Femur (tissue), 1 donor: ENCODE results near the gene POLD2.
"Not testable (repeated sequence)": the region's sequence is repeated elsewhere in the genome, so short reads cannot be mapped to it uniquely, and the experiment has no call there.

Experiments used
- DNase-seq: peaks from one replicate; pipeline ENCODE4 v3.0.0-alpha.2; 2017

POLD2 gene

DNA sequence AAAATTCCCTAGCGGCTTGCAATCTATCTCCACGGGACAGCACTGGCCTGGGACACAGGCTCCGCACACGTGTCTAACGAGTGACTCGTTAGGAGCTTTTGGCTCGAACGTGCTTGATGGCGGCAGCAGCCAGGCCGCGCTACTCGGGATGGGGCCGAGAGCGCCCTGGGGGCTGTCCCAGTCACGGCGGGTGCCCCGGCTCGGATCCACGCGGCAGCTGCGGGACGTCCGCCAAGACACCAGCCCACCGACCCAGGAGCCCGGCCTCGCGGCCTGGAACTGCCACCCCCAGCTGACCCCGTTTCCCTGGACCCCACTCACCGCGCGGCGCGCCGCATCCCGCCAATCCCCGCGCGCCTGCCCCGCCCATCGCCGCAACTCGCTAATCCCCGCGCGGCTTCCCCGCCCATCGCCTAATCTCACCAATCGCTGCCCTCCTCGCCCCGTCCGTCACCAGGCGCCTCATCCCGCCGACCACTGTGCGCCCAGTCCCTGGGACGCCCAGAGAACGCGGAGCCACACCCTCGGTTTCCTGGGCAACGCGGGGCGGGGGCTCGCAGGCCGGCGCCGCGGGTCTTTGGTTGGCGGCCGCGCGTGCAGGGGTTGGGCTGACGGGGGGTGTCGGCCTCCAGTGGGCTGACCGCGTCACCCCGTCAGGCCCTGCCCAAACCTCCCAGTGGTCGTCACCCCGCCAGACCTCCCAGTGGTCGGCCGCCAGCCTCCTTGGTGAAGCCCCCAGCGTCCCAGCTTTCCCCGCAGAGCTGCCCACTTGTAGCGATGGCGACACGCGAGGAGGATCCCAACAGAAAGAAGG is at the start of gene POLD2:
TSS of gene POLD2 (minus strand) at position 359 of the 814 bp plus-strand sequence. CDS start 1,495 bp downstream, outside the sequence.
- peak; percentile 99 for DNase-seq

GRCh38 chr7:44172803-44173424 is 49.6 kb upstream of the POLD2 start:
- no peak for DNase-seq

- DNase-seq, result no peak
Measured at GRCh38 chr7:44172352-44172751, 49.0 kb upstream of the POLD2 start.

GRCh38 chr7:44171901-44172300 is 48.6 kb upstream of the POLD2 start:
- DNase-seq, result not testable (repeated sequence)

- no peak for DNase-seq
Measured at GRCh38 chr7:44167920-44168319, 44.6 kb upstream of the POLD2 start.

GRCh38 chr7:44163591-44163990 is 40.2 kb upstream of the POLD2 start:
- no peak for DNase-seq

- DNase-seq, result no peak
Measured at GRCh38 chr7:44162785-44163395, 39.5 kb upstream of the POLD2 start.

- no peak for DNase-seq
Measured at GRCh38 chr7:44162179-44162578, 38.8 kb upstream of the POLD2 start.

- no peak for DNase-seq
Measured at GRCh38 chr7:44161371-44161770, 38.0 kb upstream of the POLD2 start.

DNA sequence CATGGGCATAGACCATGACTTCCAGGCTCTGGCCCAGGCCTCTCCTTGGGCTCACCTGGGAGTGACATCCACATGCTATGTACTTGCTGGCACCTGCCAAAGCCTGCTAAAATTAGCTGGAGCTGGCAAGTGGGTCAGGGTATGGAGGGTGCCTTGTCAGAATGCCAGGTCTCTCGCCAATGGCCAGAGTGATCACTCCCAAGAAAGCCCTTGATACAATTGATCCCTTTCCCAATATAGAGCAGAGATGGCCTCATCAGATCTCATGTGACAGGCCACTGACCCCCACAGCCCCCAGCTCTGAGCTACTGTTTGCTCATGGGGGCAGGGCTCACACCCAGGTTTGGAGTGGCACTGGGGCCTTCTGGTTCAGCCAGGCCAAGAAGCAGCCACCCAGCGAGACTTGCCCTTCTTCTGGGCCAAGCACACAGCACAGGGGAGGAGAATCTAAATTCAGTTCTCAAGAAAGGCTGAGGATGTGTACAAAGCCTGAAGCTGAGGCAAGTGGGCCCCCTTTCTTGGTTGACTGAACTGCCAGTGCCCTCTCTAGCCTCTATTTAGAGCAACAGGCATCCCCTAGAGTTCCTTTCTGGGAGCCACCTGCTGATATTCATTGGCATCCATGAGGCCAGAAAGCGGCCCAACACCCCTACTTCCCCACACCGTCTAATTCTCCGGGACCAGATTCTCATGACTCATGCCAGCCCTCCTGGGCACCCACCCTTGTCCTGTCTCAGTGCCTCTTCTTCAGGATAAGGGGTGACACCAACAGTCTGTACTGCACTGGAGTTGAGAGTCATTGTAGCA is 36.7 kb upstream of the POLD2 start:
- DNase-seq, result no peak

DNA sequence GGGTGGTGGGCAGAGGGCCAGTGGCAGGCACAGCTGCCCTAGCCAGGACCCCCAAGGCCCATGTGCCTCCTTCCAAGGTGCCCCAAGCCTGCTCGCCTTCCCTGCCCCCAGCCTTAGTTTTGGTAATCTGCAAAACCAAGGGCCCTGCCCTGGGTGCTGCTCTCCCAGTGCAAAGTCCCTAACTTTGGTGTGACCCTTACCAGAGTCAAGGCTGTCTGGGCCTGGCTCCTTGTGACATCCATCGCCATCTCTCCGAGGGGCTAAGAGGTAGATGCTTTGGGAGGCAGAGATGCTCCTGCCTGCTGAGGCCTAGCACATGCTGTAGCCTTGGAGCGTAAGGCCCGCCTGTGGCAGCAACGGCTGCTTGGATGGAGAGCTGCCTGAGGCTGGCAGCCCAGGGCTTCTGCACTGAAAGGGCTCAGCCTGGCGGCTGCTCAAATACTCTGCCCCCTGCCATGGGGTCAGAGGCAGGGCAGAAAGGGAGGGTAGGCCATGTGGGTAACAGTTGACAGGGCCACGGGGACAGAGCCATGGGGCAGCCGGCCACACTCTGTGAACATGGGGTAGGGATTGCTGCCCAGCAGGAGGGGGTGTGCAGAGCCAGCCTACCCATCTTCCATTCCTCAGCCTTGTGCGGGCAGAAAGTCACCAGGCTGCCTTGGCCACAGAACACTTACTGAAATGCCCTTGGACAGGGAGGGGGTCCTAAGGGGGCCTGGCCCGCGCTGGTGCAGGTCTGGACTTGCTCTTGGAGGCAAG is 35.7 kb upstream of the POLD2 start:
- DNase-seq, result no peak

DNA sequence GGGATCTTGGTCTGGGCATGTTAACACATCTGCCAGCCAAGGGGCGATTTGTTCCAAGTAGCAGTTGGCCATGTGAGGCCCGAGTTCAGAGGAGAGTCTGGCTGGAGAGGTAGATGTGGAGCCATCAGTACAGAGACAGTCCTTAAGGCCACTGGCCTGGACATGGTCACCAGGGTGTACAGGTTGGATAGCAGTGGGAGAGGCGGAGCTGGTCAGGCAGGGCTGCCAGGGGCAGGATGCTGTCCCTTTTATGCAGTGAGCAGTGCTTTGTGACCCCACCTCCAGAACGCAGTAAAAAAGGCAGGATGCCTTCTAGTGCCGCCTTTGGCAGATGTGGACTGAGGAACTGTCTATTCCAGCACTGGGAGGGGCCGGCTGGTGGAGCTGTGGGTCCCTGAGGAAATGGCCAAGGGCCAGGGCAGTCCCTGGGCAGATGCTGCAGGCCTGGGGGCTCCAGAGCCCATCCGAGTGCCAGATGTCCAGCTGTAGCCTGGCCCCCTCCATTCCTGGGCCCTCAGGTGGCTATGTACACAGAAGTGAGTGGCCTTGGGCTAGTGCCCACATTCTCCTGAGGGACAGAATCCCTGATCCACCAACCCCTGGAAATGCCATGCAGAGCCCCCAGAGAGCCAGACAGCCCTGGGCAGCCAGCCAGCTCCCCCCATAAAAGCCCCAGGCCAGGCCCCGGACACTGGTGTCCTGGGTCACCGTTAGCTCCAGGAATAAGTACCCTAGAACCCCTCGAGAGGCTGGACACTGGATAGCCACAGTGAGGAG is 34.9 kb upstream of the POLD2 start:
- DNase-seq, result no peak

GRCh38 chr7:44157116-44158080 is 34.0 kb upstream of the POLD2 start:
- DNase-seq, result no peak

DNA sequence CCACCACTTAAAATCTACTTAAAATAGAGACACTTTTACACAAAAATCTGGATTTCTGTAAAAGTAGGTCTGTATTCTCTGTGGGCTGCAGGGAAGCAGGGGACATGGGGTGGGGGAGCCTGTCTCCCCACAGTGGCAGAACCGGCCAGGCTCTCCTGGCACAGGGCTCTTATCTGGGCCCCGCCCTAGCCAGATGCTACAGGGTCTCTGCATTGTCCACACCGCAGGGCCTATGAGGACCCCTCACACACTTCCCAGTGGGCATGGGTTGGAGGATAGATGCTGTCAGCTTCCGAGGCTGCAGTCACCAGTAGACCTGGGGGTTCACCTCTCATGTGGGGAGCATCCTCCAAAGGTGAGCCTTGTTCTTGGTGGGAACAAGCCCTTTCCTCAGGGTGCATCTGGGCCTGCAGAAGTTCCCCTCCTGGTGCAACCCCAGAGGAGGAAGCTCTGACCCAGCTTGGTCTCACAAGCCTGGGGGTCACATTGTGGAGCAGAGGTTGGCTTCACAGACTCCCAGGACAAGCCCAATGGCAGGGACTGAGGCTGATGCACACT is 33.2 kb upstream of the POLD2 start:
- DNase-seq, result no peak

- no peak for DNase-seq
Measured at GRCh38 chr7:44155191-44156185, 32.1 kb upstream of the POLD2 start.

DNA sequence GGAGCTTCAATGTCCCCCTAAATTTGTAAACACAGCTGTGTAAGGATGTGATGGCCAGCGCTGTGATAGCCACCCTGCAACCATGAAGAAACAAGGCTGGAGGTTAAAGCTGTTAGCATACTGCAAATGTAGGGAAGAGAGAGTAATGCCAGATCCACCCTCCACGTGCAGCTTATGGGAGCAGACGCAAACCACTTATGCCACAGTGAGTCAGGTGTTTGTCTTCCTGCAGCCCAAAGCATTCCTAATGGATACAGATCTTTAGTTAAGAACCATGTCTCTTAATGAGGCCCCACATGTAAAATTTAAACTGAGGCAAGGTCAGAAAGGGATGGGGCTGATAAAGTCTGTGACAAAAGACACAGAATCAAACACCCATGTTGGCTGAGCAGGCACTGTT is 31.4 kb upstream of the POLD2 start:
- DNase-seq, result no peak

DNA sequence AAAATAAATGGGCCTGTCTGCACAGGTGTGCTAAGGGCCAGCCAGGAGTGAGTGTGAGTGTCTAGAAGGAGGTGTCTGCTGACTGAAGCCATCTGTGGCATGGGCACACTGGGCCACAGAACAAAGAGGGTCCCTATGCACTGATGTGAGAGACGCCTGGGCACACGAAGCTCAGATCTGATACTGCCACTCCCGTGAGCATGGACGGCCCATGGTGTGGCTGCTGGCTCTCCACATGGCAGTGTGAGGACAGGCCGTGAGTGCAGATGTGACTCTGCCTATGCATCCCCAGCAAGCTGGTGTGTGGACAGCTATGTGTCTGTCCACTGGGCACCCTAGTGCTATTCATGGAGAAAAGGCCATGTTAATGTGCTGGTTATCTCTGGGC is 30.6 kb upstream of the POLD2 start:
- DNase-seq, result no peak
